HCT116 (cell line): ENCODE data around the gene MST1R. TPM values are rescaled to one million over a fixed set of nuclear protein-coding genes. Genes with fewer than 3 reads are reported as not detected.
A peak's percentile ranks its signal among the peaks of the same experiment; 100 is the strongest.

Experiments
- ATAC-seq: fragments of 200-7000 bp; cut with Tn5 transposase; 2 replicates; pipeline ENCODE4 v1.9.1; 2020; ENCODE audit warnings: mild to moderate bottlenecking, moderate library complexity
- BruUV-seq: library from RNA; stranded (reverse); fragments of 400-500 nt; replicated peaks from 2 replicates; lab custom pipeline; 2021; lab: Mats Ljungman, UMichigan
- CTCF ChIA-PET: fragments of 300-600 bp; sonication (Branson Sonifier 250); formaldehyde crosslinking; loops from one replicate; lab custom pipeline; 2021; ENCODE audit warnings: antibody characterized with exemption; lab: Charles Lee
- POLR2A ChIA-PET: fragments of 300-600, 350-600 bp; sonication (Branson Sonifier 250); formaldehyde crosslinking; loops from one replicate; lab custom pipeline; 2021; ENCODE audit warnings: antibody characterized with exemption; lab: Charles Lee
- RAD21 ChIA-PET, 2 experiments: fragments of 300-600 bp; sonication (Branson Sonifier 250); formaldehyde crosslinking; loops; one replicate each; lab custom pipeline; 2023; ENCODE audit warnings: low total read pairs in 2 of 2; ENCODE audit not compliant: uncharacterized antibody in 2 of 2, unreplicated experiment in 2 of 2, low non-redundant PET in 1 of 2; lab: Charles Lee
- DNase-seq: peaks from one replicate; pipeline ENCODE4 v3.0.0-alpha.2; 2010; ENCODE audit warnings: low read depth, low spot score
- H2AFZ ChIP-seq: fragments of 200-600 bp; shearing (Covaris generic), sonication (generic); 2 replicates; pipeline ENCODE4 v1.6.1; 2017; ENCODE audit warnings: low read depth, mixed run types, mixed read lengths, antibody characterized with exemption, low read length; ENCODE audit not compliant: poor library complexity, severe bottlenecking
- H3K27ac ChIP-seq: 2 replicates; pipeline ENCODE4 v1.5.1; 2012; ENCODE audit warnings: low read depth, low read length
- H3K27me3 ChIP-seq: fragments of 200-600 bp; sonication (generic); 2 replicates; pipeline ENCODE4 v1.6.1; 2016; ENCODE audit warnings: mixed run types, low read length, mixed read lengths; ENCODE audit not compliant: insufficient read depth
- H3K36me3 ChIP-seq, 2 experiments: fragments of 200-500 bp in 1 of 2; fragments of 200-600 bp in 1 of 2; sonication (Bioruptor generic) in 1 of 2; sonication (generic) in 1 of 2; 2 replicates each; pipeline versions ENCODE4 v1.5.1 to v1.6.1; 2014 to 2016; ENCODE audit warnings: low read length in 2 of 2, inconsistent platforms in 1 of 2, mixed read lengths in 1 of 2, mixed run types in 1 of 2; ENCODE audit not compliant: insufficient read depth in 2 of 2, control insufficient read depth in 1 of 2
- H3K4me1 ChIP-seq, 2 experiments: fragments of 200-600 bp in 1 of 2; sonication (generic) in 1 of 2; 2 replicates each; pipeline versions ENCODE4 v1.5.1 to v1.6.1; 2012 to 2017; ENCODE audit warnings: low read length in 2 of 2, inconsistent platforms in 1 of 2, mild to moderate bottlenecking in 1 of 2, mixed read lengths in 1 of 2, mixed run types in 1 of 2, moderate library complexity in 1 of 2; ENCODE audit not compliant: insufficient read depth in 2 of 2, control insufficient read depth in 1 of 2
- H3K4me2 ChIP-seq: fragments of 200-600 bp; sonication (generic); 2 replicates; pipeline ENCODE4 v1.6.1; 2017; ENCODE audit warnings: mixed run types, low read length, mixed read lengths
- H3K4me3 ChIP-seq, 2 experiments: fragments of 200-600 bp in 1 of 2; sonication (generic) in 1 of 2; replicated peaks in 1 of 2; 2 replicates each; pipeline ENCODE4 v1.5.1; 2011 to 2016; ENCODE audit warnings: low read length in 2 of 2, control low read depth in 1 of 2, low read depth in 1 of 2, mild to moderate bottlenecking in 1 of 2, mixed read lengths in 1 of 2, mixed run types in 1 of 2
- H3K79me2 ChIP-seq: fragments of 200-600 bp; sonication (generic); 2 replicates; pipeline ENCODE4 v1.6.1; 2017; ENCODE audit warnings: mild to moderate bottlenecking, mixed run types, low read length, moderate library complexity, mixed read lengths; ENCODE audit not compliant: insufficient read depth
- H3K9ac ChIP-seq: fragments of 200-600 bp; sonication (generic); 2 replicates; pipeline ENCODE4 v1.6.1; 2016; ENCODE audit warnings: low read length, mixed read lengths
- H3K9me2 ChIP-seq: fragments of 200-600 bp; sonication (generic), shearing (Covaris generic); 2 replicates; pipeline ENCODE4 v1.6.1; 2017; ENCODE audit warnings: mixed run types, mild to moderate bottlenecking, moderate library complexity; ENCODE audit not compliant: insufficient read depth
- H3K9me3 ChIP-seq, 2 experiments: fragments of 200-500 bp in 1 of 2; fragments of 200-600 bp in 1 of 2; sonication (Bioruptor generic) in 1 of 2; sonication (generic) in 1 of 2; 2 replicates each; pipeline ENCODE4 v1.6.1; 2014 to 2017; ENCODE audit warnings: low read length in 2 of 2, mixed read lengths in 2 of 2, inconsistent platforms in 1 of 2, low read depth in 1 of 2, mild to moderate bottlenecking in 1 of 2, mixed run types in 1 of 2, moderate library complexity in 1 of 2; ENCODE audit not compliant: control insufficient read depth in 1 of 2, insufficient read depth in 1 of 2
- H4K20me1 ChIP-seq: fragments of 200-600 bp; sonication (generic), shearing (Covaris generic); 2 replicates; pipeline ENCODE4 v1.6.1; 2017; ENCODE audit warnings: mixed run types, mild to moderate bottlenecking, moderate library complexity; ENCODE audit not compliant: insufficient read depth
- EGR1 ChIP-seq: IDR thresholded peaks from 2 replicates; pipeline ENCODE4 v1.6.1; 2012; ENCODE audit warnings: low read depth
- ELF1 ChIP-seq: IDR thresholded peaks from 2 replicates; pipeline ENCODE4 v1.6.1; 2012; ENCODE audit warnings: low read depth, borderline replicate concordance
- FOSL1 ChIP-seq: IDR thresholded peaks from 2 replicates; pipeline ENCODE4 v1.6.1; 2012; ENCODE audit warnings: low read depth
- JUND ChIP-seq: IDR thresholded peaks from 2 replicates; pipeline ENCODE4 v1.6.1; 2012
- POLR2AphosphoS5 ChIP-seq: IDR thresholded peaks from 2 replicates; pipeline ENCODE4 v1.6.1; 2011; ENCODE audit warnings: mild to moderate bottlenecking, low read depth, low read length, moderate library complexity
- SP1 ChIP-seq: IDR thresholded peaks from 2 replicates; pipeline ENCODE4 v1.6.1; 2012; ENCODE audit warnings: low read depth
- ZFX ChIP-seq: fragments of 450-650 bp; IDR thresholded peaks from 2 replicates; pipeline ENCODE4 v1.6.1; 2017
- ZNF274 ChIP-seq: fragments of 200-500 bp; sonication (Bioruptor generic); IDR thresholded peaks from 2 replicates; pipeline ENCODE4 v1.6.1; 2014; ENCODE audit warnings: mild to moderate bottlenecking, low read depth, low read length, inconsistent platforms
- intact Hi-C: fragments of 100-400 bp; cut with micrococcal nuclease; formaldehyde crosslinking; loops from 2 replicates; pipeline ENCODE4 v1.10.0; 2022
- total RNA-seq: library from RNA; stranded (reverse); gene quantifications from one replicate; pipeline ENCODE4 v1.2.1, GENCODE V29; 2021; ENCODE audit not compliant: unreplicated experiment
- TF ChIP-seq, protein P1 (sequence below): IDR thresholded peaks from 2 replicates; pipeline ENCODE4 v1.6.1; 2012
- TF ChIP-seq, protein P2 (sequence below): IDR thresholded peaks from 2 replicates; pipeline ENCODE4 v1.6.1; 2012; ENCODE audit warnings: low read depth
- TF ChIP-seq, protein P3 (sequence below): IDR thresholded peaks from 2 replicates; pipeline ENCODE4 v1.6.1; 2012

Gene MST1R
- total RNA-seq, 1 experiment from 2014 or later = 113 TPM

DNA sequence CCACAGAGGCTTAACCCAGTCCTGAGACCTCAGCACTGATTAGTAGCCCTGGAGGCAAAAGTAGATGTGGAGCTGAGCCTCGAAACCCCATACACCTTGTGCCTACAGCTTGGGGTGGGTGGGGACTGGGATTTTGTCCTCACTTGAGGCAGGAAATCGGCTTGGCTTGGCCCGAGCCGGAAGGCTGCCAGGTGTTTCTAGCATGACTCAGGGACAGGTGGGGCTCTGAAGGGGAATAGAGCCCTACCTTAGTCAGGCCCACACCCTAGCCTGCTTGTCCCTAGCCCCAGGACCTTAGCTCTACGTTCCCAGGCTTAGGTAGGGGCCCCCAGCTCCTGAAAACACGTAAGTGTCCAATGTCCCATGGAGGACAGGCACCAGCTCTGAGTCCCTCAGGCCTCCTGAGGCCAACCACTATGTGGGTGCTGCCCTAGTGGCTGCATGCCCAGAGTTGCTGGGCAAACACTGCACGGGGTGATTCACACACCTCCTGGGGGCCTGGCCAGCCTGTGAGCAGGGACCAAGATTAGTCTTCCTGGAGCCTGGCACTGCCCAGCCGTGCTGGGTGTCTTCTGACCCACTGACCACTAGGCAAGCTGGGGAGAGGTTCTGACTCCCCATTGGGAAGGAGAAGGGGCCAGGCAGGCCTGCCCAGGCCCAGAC, 3.1 kb downstream of the MST1R start:
- ATAC-seq = peak; percentile 69
- Histone ChIP-seq H3K36me3 (peaks cover 24 to 35% of the 10 kb centered on the region in 2 experiments; a peak in 3 of 4 replicates), H3K4me3 (peak overlapping the region; percentile 36 to 59), H3K4me1 (peaks cover 58 to 75% of the 10 kb centered on the region in 2 experiments), H3K4me2 (peak overlapping the region; percentile 91), H3K27ac (peak overlapping the region; percentile 98), H3K9me2 (no peaks in the 10 kb centered on the region), H3K9me3 (no peaks in the 10 kb centered on the region), H4K20me1 (no peaks in the 10 kb centered on the region), H2AFZ (no peak overlapping the region), H3K79me2 (peaks cover 88% of the 10 kb centered on the region), H3K27me3 (no peaks in the 10 kb centered on the region), H3K9ac (peak overlapping the region; percentile 68)
- TF ChIP-seq ZNF274 (no peak), ZFX (peak; percentile 30; the same call in 1 of the 2 replicates), FOSL1 (no peak), ELF1 (no peak), POLR2AphosphoS5 (peak; percentile 53; the same call in 1 of the 2 replicates), SP1 (no peak), JUND (no peak), EGR1 (no peak)
- TF ChIP-seq, protein P1, sequence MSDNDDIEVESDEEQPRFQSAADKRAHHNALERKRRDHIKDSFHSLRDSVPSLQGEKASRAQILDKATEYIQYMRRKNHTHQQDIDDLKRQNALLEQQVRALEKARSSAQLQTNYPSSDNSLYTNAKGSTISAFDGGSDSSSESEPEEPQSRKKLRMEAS = no peak
- TF ChIP-seq, protein P2, sequence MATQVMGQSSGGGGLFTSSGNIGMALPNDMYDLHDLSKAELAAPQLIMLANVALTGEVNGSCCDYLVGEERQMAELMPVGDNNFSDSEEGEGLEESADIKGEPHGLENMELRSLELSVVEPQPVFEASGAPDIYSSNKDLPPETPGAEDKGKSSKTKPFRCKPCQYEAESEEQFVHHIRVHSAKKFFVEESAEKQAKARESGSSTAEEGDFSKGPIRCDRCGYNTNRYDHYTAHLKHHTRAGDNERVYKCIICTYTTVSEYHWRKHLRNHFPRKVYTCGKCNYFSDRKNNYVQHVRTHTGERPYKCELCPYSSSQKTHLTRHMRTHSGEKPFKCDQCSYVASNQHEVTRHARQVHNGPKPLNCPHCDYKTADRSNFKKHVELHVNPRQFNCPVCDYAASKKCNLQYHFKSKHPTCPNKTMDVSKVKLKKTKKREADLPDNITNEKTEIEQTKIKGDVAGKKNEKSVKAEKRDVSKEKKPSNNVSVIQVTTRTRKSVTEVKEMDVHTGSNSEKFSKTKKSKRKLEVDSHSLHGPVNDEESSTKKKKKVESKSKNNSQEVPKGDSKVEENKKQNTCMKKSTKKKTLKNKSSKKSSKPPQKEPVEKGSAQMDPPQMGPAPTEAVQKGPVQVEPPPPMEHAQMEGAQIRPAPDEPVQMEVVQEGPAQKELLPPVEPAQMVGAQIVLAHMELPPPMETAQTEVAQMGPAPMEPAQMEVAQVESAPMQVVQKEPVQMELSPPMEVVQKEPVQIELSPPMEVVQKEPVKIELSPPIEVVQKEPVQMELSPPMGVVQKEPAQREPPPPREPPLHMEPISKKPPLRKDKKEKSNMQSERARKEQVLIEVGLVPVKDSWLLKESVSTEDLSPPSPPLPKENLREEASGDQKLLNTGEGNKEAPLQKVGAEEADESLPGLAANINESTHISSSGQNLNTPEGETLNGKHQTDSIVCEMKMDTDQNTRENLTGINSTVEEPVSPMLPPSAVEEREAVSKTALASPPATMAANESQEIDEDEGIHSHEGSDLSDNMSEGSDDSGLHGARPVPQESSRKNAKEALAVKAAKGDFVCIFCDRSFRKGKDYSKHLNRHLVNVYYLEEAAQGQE = no peak
- TF ChIP-seq, protein P3, sequence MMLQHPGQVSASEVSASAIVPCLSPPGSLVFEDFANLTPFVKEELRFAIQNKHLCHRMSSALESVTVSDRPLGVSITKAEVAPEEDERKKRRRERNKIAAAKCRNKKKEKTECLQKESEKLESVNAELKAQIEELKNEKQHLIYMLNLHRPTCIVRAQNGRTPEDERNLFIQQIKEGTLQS = no peak
- POLR2A ChIA-PET = interaction anchor here (0.6 to 5.5 kb wide), 12 partner anchors 12 to 117 kb away, joined by 3 to 43 read pairs (median 4); partner anchors contain the start of genes INKA1 and MON1A
- RAD21 ChIA-PET = interaction anchor here in 1 of 2 experiments (1.1 to 1.5 kb wide), 2 partner anchors 39 to 98 kb away, joined by 3 to 5 read pairs; partner anchors contain the start of genes INKA1 and RBM6
- CTCF ChIA-PET = interaction anchor here (0.7 to 1.4 kb wide), 4 partner anchors 22 to 98 kb away, joined by 3 to 6 read pairs (median 6); partner anchors contain the start of genes INKA1 and MON1A
- DNase-seq = peak; percentile 92
- no TSS peak for BruUV-seq
- intact Hi-C loops = no loop called here
